ENCODE data around the gene CUL1. TPM values are rescaled to one million over a fixed set of nuclear protein-coding genes. Genes with fewer than 3 reads are reported as not detected.

Gene CUL1
- total RNA-seq, 4 donors from 2014 or later, result 80.6 to 83.7 (median 82.8) TPM

DNA sequence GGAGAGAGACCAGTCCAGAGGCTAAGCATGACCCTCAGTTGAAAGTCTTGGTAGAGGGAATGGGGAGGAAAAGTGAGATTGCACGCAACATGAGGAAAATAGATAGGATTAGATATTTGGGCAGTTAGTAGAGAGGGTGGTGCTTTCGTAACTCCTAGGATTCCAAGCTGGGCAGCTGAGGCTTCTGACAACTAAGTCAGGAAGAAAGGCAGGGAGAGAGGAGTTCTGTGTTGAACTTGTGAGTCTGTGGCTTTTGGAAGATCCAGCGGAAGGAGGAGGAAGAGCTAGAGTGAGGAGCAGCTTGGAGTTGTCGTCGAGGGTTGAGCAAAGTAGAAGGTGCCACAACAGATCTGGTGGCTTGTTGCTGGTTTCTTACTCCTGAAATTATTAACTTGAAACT, 21.8 kb downstream of the CUL1 start:
- H3K27me3 ChIP-seq, result no peaks in the 10 kb centered on the region
- no peaks in the 10 kb centered on the region for H3K36me3 ChIP-seq
- WGBS, 2 donors (ENCODE audit: low coverage in 1 of 2), result 64 to 75% methylated on average over 4 to 5 of the region's 5 CpGs
- H3K9me3 ChIP-seq, result no peaks in the 10 kb centered on the region
- no peak overlapping the region for H3K4me3 ChIP-seq
- peaks cover 3 to 90% (median 18%) of the 10 kb centered on the region in 3 donors for H3K4me1 ChIP-seq
- H3K27ac ChIP-seq, result no peak overlapping the region
- TF ChIP-seq POLR2A (IDR thresholded peaks at IDR 0.05) (no peak), POLR2AphosphoS5 (IDR thresholded peaks at IDR 0.05) (no peak), EP300 (IDR thresholded peaks at IDR 0.05) (no peak), CTCF (IDR thresholded peaks at IDR 0.05) (no peak)
- ATAC-seq, result no peak

- WGBS, 2 donors (ENCODE audit: low coverage in 1 of 2), result 81 to 85% methylated on average over 3 of the region's 3 CpGs
- no peaks in the 10 kb centered on the region for H3K9me3 ChIP-seq
- H3K27me3 ChIP-seq, result no peaks in the 10 kb centered on the region
- H3K36me3 ChIP-seq, result no peaks in the 10 kb centered on the region
- TF ChIP-seq EP300 (IDR thresholded peaks at IDR 0.05) (no peak), POLR2A (IDR thresholded peaks at IDR 0.05) (no peak), POLR2AphosphoS5 (IDR thresholded peaks at IDR 0.05) (no peak), CTCF (IDR thresholded peaks at IDR 0.05) (no peak)
- no peak overlapping the region for H3K4me3 ChIP-seq
- H3K4me1 ChIP-seq, result peaks cover 3 to 94% (median 18%) of the 10 kb centered on the region in 3 donors
- ATAC-seq, result no peak
- no peak overlapping the region for H3K27ac ChIP-seq
Observed at GRCh38 chr7:148721390-148721789, 22.7 kb downstream of the CUL1 start.

DNA sequence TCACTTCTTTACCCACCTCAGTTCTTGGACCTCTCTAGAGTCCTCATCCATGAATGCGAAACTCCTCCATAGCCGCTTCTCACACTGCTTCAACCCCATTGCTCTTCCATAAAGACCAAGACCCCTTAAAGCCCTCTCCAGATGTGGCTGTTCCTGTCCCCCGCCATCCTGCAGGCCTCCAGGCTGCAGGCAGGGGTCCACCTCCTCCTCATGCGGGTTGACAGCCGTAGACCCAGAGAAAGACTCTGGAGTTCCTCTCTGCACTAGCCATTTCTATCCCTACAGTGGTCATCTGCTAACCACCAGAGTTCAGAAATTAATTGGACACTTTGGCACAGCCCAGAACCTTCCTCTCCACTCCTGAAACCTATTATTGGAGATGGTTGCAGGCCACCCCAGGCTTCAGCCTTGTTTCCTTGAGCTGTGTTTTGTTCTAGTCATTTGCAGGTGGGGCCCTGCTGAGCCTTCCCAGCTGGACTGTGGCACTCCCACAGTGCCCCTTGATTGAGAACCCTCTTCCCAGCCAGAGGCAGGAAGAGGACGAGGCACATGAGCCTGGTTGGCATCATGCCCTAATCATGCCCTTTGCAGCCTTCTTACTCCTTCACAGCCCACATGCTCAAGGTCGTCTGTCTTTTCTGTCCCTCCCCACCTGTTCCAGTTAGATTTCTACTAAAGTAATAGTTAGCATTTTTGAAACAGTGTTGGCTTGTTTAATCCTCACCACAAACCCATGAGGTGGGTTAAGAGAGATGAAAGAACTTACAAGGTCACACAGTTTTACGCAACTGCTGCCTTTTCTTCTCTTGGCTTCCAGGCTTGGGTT, 23.9 kb downstream of the CUL1 start:
- WGBS, 2 donors (ENCODE audit: low coverage in 1 of 2), result 72 to 75% methylated on average over 5 to 8 of the region's 8 CpGs
- H3K27me3 ChIP-seq, result no peaks in the 10 kb centered on the region
- H3K9me3 ChIP-seq, result no peaks in the 10 kb centered on the region
- H3K4me1 ChIP-seq, result peaks cover 3 to 96% (median 18%) of the 10 kb centered on the region in 3 donors
- no peaks in the 10 kb centered on the region for H3K36me3 ChIP-seq
- no peak overlapping the region for H3K27ac ChIP-seq
- ATAC-seq, result no peak
- H3K4me3 ChIP-seq, result no peak overlapping the region
- TF ChIP-seq EP300 (IDR thresholded peaks at IDR 0.05) (no peak), POLR2AphosphoS5 (IDR thresholded peaks at IDR 0.05) (peak; percentile 9), POLR2A (IDR thresholded peaks at IDR 0.05) (no peak), CTCF (IDR thresholded peaks at IDR 0.05) (no peak)

- no peak overlapping the region for H3K4me3 ChIP-seq
- no peaks in the 10 kb centered on the region for H3K36me3 ChIP-seq
- no peak for ATAC-seq
- H3K27me3 ChIP-seq, result no peaks in the 10 kb centered on the region
- 56 to 65% methylated on average over 2 of the region's 2 CpGs for WGBS, 2 donors (ENCODE audit: low coverage in 1 of 2)
- no peak for TF ChIP-seq POLR2AphosphoS5 (IDR thresholded peaks at IDR 0.05)
- TF ChIP-seq CTCF (IDR thresholded peaks at IDR 0.05), result no peak
- no peak for TF ChIP-seq EP300 (IDR thresholded peaks at IDR 0.05)
- no peak for TF ChIP-seq POLR2A (IDR thresholded peaks at IDR 0.05)
- no peaks in the 10 kb centered on the region for H3K9me3 ChIP-seq
- peaks cover under 1 to 96% (median 17%) of the 10 kb centered on the region in 3 donors for H3K4me1 ChIP-seq
- H3K27ac ChIP-seq, result no peak overlapping the region
Observed at GRCh38 chr7:148723166-148723559, 24.5 kb downstream of the CUL1 start.

- Histone ChIP-seq H3K4me1 (peaks cover 0 to 96% (median 14%) of the 10 kb centered on the region in 3 donors), H3K36me3 (no peaks in the 10 kb centered on the region), H3K27me3 (no peaks in the 10 kb centered on the region), H3K4me3 (no peak overlapping the region), H3K27ac (no peak overlapping the region), H3K9me3 (no peaks in the 10 kb centered on the region)
- TF ChIP-seq CTCF (IDR thresholded peaks at IDR 0.05) (no peak), EP300 (IDR thresholded peaks at IDR 0.05) (no peak), POLR2A (IDR thresholded peaks at IDR 0.05) (no peak), POLR2AphosphoS5 (IDR thresholded peaks at IDR 0.05) (no peak)
- 70 to 73% methylated on average over 3 of the region's 3 CpGs for WGBS, 2 donors (ENCODE audit: low coverage in 1 of 2)
- ATAC-seq, result no peak
Observed at GRCh38 chr7:148723846-148724245, 25.1 kb downstream of the CUL1 start.

Data from gastroesophageal sphincter (tissue), 4 donors.